HG02610 (cell line): ENCODE results near the gene FCRL3.

Source experiments
- ATAC-seq: cut with Tn5 transposase; IDR thresholded peaks from one replicate; pipeline ENCODE4 v1.9.1; 2021; ENCODE audit warnings: mild to moderate bottlenecking, moderate library complexity; ENCODE audit not compliant: unreplicated experiment

FCRL3 gene

DNA sequence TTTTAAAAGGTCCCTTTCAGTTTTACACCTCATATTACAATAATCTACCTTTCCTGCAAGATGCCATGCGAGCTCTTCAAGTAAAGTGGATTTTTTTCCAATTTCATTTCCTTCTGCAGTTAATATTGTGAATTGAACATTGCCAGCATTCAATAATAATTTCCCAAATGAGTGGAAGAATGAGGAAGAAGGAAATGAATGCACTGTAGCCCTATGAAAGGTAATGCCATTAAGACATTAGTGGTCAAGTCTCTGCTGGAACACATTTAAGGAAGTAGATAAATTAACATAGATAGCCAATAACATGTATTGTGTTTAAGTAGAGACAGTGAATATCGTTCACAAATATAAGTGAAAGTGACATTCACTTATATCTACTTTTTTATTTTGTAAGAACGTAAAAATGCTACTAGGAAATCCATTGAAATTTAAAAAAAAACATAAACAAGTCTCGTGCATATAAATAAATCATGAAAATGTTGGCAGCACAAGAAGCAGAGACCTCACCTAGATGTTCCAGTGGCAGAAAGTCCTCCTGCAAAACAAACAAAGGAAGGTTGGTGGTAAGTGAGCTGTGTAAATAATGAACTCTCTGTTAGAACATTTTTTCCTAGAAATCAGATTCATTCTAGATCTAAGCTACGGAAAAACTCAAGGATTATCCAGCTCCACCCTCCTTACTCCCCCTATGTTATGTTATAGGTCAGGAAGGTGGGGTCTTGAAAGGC is 17.7 kb downstream of the FCRL3 start:
- ATAC-seq = no peak

DNA sequence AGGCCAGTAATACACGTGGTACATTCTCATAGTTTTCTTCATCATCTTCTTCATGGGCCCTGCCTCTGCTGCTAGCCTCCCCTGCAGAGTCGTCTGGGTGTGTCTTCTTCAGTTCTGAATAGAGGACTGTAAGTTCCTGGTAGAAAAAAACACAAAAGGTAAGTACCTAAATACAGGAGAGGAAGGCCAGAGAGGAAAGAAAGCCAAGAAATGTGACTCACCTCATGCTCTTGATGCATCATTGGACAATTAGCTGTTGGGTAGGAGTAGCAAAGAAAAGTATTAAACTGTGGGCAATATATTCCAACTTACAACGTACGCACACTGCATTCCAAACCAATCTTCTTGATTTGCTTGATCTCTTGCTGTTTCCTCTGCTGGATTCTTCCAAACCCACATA is 21.8 kb downstream of the FCRL3 start:
- no peak for ATAC-seq

DNA sequence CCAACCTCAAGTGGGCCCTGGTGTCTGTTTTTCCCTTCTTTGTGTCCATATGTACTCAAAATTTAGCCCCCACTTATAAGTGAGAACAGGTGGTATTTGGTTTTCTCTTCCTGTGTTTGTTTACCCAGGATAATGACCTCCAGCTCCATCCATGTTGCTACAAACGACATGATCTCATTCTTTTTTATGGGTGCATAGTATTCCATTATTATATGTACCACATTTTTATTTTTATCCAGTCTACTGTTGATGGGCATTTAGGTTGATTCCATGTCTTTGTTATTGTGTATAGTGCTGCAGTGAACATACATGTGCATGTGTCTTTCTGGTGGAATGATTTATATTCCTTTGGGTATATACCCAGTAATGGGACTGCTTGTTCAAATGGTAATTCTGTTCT is 27.6 kb downstream of the FCRL3 start:
- no peak for ATAC-seq

DNA sequence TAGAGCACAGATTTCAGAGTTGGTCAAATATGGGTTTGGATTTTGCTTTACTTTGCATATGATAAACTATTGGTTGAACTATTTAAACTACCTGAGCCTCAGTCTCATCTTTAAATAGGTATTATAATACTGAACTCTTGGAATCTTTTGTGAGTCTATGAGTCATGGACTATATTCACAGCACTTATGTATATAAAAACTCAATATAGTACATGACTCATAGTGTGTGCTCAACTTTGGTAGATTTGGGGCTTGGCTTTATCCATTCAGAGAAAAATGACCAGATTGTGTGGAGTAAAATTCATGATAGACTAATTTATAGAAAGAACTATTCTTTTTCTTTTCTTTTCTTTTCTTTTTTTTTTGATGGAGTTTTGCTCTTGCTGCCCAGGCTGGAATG is 28.7 kb downstream of the FCRL3 start:
- ATAC-seq = no peak

DNA sequence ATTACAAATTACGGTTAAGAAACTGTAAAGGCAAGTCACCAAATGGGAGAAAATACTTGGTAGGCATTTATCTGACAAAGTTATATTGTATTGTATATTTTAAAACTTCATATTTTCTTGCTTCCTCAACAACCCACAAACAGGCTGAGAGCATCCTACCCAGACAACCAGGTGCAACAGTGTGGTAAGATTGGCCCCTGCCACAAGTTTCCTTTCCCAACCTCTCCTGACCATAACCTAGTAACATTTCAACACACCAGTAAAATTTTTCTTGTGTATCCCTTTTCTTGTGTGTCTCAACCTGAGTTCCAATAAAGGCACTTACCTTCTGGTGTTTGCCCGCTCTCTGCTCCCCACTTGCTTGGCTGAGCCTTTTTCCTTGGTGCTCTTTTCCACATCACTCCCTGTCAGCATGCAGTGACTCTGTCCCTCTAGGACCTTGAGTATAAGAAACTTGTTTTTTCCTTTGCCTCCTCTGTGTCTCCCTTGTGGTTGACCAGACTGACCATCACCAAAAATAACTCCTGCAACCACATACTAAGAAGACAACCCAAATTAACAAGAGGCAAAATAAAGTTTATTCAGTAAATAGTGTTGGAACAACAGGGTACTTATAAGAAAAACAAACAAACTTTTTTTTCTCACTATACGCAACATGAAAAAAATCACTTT is 40.9 kb downstream of the FCRL3 start:
- no peak for ATAC-seq

DNA sequence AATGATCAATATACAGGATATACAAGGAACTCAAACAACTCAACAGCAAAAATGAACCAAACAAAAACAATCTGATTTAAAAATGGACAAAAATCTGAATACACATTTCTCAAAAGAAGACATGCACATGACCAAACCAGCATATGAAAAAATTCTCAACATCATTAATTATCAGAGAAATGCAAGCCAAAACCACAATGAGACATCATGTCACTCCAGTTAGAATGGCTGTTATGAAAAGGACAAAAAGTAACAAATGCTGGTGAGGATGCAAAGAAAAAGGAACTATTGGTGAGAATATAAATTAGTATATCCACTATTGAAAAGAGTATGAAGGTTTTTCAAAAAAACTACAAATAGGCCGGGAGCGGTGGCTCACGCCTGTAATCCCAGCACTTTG is 42.0 kb downstream of the FCRL3 start:
- no peak for ATAC-seq

DNA sequence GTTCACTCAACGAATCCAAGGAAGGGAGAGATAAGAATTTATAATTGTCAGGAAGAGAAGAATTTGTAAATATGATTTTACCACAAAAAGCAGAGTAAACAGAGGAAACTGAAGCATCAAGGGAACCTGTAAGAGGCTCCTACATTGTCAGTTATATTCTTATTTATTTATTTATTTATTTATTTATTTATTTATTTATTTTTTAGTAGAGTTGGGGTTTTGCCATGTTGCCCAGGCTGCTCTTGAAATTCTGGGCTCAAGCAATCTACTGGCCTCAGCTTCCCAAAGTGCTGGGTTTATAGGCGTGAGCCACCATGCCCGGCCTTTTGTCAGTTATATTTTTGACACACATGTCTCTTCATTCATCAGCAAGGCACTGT is 47.1 kb downstream of the FCRL3 start:
- no peak for ATAC-seq

DNA sequence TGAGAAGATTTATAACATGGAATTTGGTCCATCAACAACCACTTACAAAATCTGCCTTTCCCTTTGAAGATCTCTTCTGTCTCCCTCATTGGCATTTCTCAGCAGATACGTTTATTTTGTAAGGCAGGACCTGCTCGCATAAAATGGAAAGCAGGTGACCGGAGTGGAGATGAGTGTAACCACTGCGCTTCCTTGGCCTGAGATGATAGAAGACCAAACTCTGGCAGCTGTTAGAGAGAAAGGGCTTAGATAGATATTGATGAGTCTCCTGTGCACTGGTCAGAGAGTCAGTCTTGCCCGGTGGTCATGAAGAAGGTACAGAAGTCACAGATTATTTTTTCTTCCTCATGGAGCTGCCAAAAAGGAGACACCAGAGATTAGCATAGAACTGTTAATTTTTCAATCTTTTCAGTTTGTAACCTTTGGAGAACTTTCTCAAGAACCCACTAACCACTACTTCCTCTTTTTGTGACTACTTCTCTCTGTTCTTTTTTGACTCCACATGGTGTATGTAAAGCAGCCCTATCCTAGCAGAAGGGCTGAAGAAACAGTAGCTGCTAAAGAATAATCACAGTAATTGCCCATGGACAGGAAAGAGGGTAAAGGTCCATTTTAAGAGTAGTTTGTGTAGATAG is 47.6 kb downstream of the FCRL3 start:
- ATAC-seq = peak; percentile 97

DNA sequence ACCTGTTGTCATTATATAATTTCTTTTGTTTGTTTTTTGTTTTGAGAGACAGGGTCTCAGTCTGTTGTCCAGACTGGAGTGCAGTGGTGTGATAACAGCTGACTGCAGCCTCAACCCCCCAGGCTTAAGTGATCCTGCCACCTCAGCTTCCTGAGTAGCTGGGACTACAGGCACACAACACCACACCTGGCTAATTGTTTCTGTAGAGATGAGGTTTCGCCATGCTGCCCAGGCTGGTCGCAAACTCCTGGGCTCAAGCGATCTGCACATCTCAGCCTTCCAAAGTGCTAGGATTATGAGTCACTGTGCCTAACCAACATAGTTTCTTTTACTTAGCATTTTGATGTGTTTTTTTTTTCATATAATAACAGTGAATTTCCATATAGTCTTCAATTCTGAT is 52.3 kb downstream of the FCRL3 start:
- ATAC-seq = no peak

DNA sequence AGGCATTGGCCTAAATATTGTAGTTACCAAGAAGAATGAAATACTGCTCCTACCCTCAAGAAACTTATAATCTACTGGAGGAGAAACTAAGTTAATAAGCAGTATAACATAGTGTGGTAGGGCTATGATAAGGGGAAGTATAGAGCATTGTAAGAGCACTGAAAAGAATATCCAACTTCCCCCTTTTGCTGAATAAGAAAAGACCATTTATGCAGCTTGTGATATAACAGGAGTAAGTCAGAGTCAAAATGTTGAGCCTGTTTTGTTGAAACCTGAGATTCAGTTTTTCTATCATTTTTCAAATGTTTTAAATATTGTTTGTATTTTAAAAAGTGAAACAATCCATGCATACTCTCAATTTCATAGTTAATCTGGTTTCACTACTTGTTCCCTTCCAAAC is 54.4 kb downstream of the FCRL3 start:
- no peak for ATAC-seq

DNA sequence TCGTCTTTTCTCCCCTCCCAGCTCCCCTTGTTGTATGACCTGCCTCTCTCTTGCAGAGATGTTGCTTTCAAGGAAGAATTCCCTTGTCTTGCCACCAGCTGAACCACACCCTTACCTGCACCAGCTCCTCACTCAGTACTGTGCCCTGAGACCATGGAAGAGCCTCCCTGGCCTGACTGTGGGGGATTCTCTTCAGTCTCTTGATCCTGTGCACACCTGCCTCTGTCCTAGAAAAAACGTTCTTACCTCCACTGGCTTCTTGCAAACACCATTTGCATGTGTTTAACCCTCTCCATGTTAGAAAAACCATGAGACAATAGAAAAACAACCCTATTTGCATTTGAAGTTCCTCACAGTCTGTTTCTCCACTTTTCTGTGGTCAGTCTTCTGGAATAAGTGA is 59.4 kb downstream of the FCRL3 start:
- no peak for ATAC-seq

DNA sequence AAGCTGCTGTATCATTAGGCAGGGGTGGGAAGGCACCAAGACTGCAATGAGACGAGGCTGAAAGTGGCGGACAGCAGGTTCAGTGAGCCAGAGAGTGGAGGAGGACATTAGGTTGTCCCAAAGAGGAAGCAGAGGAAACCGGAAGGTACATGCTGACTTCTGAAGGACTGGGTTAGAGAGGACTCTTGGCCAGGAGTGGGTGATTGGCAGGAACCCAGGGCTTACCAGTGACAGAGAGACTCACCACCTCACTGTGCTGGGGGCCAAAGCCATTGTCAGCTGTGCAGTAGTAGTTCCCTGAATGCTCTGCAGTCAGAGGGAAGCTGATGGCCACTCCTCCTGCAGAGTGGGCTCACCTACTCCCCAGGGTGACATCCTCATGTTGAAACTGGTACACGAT is 60.8 kb downstream of the FCRL3 start:
- ATAC-seq = no peak

DNA sequence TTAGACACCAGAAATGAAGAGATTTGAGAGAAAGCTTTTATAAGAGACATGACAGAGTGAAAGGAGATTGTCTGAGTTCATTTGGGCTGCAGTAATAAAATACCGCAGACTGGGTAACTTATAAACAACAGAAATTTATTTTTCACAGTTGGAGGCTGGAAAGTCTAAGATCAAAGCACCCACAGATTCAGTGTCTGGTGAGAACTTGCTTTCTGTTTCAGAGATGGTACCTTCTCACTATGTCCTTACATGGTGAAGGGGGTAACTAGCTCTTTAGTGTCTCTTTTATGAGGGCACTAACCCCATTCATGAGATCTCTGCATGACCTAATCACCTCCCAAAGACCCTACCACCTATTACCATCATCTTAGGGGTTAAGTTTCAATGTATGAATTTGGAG is 71.8 kb downstream of the FCRL3 start:
- no peak for ATAC-seq
